DMS53 treated with DMSO at 0.1 percent for 48 hours (cell line): ENCODE data around the gene DOCK1.

Experiments
- DNase-seq: peaks from one replicate; lab custom pipeline; 2025; ENCODE audit not compliant: unreplicated experiment; lab: John Stamatoyannopoulos, UW

DOCK1 gene

DNA sequence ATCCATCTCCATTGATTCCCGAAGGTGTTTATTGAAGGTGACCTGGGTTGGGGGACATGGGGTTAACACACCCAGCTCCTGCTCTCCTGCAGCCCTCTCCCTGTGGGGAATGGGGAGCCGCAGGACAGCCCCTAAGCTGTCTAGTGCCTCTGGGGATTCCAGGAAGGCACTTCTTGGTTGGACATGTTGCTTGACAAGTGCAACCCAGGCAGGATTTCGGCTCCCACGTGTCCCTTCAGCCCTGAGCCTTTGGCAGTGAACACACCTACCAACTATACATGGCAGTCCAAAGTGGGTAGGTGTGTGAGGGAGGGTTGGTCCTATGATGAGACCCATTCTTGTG, 43.9 kb downstream of the DOCK1 start:
- no peak for DNase-seq

DNA sequence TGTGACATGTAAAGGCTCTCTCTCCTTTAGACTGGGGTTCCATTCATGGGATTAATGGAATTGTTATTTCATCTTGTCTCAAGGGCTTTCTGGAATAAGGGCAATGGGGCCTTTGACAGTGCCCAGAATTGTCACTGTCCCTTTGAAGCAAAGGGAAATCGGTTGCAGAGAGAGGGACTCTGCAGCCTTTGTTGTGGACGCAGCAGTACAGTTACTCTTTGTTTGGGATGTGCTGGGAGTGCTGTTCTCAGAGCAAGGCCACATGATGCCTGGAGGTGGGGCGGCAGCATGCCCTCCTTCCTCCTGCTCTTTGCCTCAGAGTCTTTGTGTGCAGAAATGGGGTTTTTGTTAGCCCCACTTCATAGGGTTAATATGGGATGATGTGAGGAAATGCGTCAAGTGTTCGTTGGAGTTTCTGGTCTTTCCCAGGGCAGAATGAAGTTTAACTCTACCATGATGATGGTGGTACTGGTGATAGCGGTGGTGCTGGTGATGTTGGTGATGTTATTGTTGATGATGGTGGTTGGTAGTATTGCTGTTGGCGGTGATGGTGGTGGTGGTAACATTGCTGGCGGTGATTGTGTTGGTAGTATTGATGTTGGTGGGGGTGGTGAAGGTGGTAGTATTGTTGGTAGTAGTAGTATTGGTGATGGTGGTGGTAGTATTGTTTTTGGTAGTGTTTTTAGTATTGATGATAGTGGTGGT, 45.3 kb downstream of the DOCK1 start:
- DNase-seq: no peak

GRCh38 chr10:126953886-126954285, 48.7 kb downstream of the DOCK1 start:
- no peak for DNase-seq

GRCh38 chr10:126955396-126955795, 50.2 kb downstream of the DOCK1 start:
- no peak for DNase-seq

DNA sequence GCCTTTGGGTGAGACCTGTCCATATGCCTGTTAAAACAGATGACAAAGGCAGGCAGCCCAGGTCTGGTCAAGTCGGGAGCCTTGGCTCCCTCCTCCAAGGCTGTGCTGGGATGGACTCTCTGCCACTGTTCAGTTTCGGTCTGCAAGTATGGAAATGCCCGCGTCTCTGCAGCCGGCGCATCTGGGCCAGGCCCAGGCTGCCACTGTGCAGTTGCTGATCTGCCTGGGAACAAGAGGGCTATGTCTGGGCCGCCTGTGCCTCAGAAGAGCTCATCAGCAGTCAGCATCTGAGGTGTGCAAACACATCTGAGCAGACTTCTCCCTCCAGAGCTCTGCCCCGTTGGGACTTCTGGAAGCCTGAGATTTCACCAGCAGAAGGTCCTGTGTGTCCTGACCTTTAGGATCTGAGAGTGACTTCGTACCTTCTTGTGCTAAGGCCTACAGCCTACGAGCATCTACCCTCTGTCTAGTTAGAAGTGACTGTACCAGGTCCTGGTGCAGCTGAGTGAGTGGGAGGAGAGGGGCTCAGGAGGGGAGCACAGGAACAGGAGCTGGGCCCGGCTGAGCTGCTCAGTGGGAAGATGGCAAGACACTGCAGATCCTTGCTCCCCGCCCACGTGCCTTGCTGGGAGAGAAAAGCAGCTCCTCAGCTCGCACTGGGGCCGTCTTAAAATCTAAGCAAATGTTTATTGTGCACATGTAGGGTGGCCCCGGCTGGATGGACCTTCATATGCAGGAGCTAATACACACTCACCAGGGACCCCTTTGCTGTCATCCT, 50.9 kb downstream of the DOCK1 start:
- DNase-seq: no peak

DNA sequence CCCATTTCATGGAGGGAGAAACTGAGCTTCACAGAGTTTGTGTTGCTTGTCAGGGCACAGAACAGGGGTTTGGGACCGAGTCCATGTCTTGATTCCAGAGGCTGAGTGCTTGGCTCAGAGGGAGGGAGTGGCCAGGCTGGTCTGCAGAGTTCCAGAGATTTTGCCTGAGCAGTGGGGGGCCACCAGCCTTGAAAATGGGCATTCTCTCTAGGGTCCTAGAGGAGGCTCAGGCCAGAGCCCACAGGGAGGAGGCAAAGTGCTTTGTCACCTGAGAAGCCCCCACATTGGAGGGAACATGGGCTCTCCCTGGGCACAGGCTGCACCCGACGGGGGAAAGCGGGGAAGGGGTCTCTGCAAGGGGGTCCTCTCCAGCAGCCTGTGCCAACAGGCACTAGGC, 51.5 kb downstream of the DOCK1 start:
- DNase-seq: no peak

DNA sequence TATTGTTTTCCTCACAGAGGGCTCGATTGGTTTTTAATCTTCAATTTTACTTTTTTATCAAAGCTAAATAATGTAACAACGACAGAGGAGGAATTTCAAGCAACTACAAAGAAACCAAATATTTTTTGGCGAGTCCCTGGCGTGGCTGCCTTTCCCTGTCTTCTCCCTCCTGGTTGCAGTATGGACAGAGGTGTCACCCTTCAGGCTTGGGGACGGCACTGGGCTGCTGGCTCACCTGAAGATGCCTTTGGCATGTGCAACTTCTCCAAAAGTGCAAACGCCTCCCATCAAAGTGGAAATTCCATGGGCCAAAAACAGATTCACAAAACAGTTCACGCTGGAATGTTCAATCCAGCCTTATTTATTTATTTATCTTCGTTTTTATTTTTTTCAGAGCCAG, 51.9 kb downstream of the DOCK1 start:
- no peak for DNase-seq

GRCh38 chr10:126959431-126959830, 54.2 kb downstream of the DOCK1 start:
- no peak for DNase-seq

GRCh38 chr10:126959906-126960685, 54.9 kb downstream of the DOCK1 start:
- no peak for DNase-seq

DNA sequence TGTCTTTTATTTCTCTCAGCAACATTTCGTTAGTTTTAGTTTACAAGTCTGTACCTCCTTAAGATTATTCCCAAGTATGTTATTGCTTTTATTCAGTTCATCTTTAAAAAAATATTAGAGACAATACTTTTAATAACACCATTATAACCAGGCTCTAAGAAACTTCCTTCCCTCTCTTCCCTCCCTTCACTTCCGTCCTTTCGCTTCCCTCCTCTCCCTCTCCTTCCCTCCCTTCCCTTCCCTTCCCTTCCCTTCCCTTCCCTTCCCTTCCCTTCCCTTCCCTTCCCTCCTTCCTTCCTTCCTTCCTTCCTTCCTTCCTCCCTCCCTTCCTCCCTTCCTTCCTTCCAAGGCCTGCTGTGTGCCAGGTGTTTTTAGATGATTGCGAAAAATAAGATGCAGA, 58.1 kb downstream of the DOCK1 start:
- no peak for DNase-seq

DNA sequence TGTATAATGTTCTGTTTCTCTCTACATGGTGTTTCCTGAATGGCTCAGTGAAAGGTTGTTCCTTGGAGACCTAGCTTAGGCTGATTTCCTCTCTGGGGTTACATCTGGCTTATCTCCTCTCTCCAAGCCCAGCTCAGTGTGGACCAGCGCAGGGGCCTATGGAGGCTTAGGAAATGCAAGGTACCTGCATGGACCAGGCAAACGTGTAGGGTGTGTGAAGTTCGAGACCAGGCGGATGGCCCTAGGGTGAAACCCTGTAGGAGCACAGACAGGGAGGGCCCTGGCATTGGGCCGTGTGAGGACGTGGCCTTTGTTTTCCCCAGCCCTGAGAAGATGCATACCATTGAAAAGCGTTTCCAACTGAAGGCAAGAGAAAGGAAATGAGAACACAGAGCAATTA, 59.0 kb downstream of the DOCK1 start:
- no peak for DNase-seq

DNA sequence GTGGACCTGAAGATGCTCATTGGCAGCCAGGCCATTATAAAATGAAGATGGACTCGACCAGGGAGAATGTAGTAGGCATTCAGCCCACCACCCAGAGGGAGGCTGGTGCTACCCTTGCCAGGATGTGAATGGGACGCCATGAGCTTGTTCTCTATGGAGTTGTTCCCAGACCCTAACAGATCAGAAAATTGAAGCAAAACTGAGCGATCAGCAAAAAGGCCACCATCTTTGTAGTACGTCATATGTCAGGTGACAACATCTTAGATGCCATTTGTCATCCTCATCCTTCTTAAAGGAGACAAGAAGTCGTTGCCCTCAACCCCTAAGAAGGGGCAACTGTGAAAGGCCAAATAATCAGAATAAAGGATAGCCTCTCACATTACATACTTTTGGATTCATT, 61.7 kb downstream of the DOCK1 start:
- DNase-seq: no peak

- peak; percentile 0 for DNase-seq
These were observed 64.1 kb downstream of the DOCK1 start for GRCh38 chr10:126969310-126969709.

DNA sequence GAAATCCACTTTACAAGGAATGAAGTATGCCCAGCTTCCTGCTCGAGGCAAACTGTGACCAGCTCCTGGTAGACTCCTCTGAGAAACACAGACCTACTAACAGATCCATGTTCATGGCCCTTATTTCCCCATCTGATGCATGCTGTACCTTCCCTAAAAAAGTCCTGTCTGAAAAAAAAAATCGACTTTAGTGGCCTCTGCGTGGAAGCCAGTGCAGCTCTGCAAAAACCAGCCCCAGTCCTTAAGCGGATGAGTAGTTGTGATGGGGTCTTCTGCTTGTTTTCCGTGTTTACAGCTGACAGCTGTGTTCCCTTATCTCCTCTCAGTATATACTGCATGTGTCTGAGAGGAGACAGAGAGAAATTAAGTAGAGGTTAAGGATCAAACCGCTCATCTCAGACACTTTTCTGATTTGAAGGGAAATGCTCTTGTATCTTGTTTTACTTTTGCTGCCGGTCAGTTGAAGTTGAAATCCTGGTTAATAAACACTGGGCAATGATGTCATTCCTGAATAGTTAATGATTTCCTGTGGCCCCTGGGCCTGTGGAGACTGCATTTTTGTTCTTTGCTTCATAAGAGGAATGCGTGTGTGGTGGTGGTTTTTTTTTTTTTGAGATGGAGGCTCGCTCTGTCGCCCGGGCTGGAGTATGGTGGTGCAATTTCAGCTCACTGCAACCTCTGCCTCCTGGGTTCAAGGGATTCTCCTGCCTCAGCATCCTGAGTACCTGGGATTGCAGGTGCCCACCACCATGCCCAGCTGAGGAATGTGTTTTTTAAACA, 67.6 kb downstream of the DOCK1 start:
- peak; percentile 11 for DNase-seq

- DNase-seq: no peak
These were observed 70.0 kb downstream of the DOCK1 start for GRCh38 chr10:126975221-126975620.

DNA sequence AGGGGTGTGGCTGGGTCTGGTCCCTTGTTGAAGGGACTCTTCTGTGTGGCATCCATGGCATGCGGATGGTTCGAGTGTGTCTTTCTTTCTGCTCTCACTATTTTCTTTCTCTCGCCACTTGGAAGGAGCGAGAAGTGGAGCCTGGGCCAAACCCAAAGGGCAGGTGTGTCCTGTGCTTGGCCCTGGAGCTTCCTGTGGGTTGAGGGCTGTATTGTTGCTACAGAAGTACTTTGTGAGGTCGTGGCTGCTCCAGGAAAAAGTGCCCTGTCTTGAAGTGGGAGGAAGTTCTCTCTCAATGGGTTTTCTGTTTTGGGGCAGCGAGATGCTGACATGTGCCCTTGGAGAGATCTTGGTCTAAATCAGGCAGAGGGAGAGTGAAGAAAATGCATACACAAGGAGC, 72.0 kb downstream of the DOCK1 start:
- no peak for DNase-seq

GRCh38 chr10:126979311-126979710, 74.1 kb downstream of the DOCK1 start:
- DNase-seq: no peak

DNA sequence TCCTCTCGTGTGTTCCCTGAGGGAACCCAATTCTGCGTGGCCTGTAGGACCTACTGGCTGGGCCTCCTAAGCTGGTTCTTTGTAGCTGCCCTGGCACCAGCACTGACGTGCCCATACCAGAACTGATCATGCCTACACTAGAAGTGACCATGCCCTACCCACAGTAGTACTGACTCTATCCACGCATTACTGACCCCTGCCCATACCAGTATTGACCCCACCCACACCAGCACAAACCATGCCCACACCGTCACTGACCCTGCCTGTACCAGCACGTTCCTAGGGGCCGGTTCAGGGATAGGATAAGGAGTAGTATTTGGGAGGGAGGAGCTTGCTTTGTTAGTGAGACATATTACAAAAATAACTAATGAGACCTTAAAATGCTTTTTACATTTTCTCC, 88.0 kb downstream of the DOCK1 start:
- DNase-seq: no peak

DNA sequence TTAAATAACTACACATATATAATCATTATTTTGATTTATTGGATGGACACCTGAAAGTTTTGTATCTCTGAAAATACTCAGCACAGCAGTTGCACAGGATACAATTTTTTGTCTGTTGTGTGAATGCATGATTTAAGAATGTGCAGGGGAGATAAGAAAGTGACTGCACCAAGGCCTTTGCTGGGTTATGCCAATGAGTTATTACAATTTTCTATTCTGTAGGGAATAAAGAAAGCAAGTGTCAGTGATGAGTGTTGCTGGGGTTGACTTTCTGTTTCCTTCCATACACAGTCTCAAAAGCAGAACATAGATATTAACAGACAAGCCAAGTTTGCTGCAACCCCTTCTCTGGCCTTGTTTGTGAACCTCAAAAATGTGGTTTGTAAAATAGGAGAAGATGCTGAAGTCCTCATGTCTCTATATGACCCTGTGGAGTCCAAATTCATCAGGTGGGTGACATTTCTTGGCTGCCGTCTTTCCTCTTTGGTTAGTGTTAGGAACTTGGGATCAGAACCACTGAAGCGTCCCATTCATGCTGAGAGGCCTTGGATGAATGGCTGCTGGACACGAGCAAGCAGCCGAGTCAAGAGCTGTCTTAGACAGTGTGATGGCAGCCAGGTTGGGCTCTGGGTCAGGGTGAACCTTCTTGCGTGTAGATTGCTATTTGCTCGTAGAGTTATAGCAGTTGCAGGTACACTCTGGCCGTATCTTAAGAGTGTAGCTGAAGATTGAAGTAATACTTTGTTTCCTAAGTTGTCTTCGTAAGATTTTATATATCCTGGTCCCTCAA, 92.8 kb downstream of the DOCK1 start:
- no peak for DNase-seq

GRCh38 chr10:127000598-127000997, 95.4 kb downstream of the DOCK1 start:
- no peak for DNase-seq
